Stomach smooth muscle (tissue), 2 donors: ENCODE measurements around the gene SEMA6A.

Source experiments
- H3K27ac ChIP-seq: one replicate; pipeline ENCODE4 v1.7.0; 2013; ENCODE audit warnings: mild to moderate bottlenecking, low read length, inconsistent platforms
- H3K27me3 ChIP-seq, 2 donors: one replicate each; pipeline ENCODE4 v1.7.0; 2013; ENCODE audit warnings: low read length in 2 of 2; ENCODE audit not compliant: insufficient read depth in 2 of 2, control insufficient read depth in 1 of 2
- H3K36me3 ChIP-seq, 2 donors: one replicate each; pipeline ENCODE4 v1.7.0; 2013; ENCODE audit warnings: low read length in 2 of 2; ENCODE audit not compliant: control insufficient read depth in 2 of 2, insufficient read depth in 2 of 2
- H3K4me1 ChIP-seq: one replicate; pipeline ENCODE4 v1.7.0; 2013; ENCODE audit warnings: low read length; ENCODE audit not compliant: control insufficient read depth, insufficient read depth
- H3K4me3 ChIP-seq, 2 donors: one replicate each; pipeline ENCODE4 v1.7.0; 2013; ENCODE audit warnings: low read length in 2 of 2
- H3K9ac ChIP-seq, 2 donors: one replicate each; pipeline ENCODE4 v1.7.0; 2013; ENCODE audit warnings: low read length in 2 of 2, mild to moderate bottlenecking in 1 of 2
- H3K9me3 ChIP-seq, 2 donors: one replicate each; pipeline ENCODE4 v1.7.0; 2013; ENCODE audit warnings: low read length in 2 of 2; ENCODE audit not compliant: control insufficient read depth in 2 of 2
- donor health status: healthy.
- donor health status: Pancreatic carcinoma.

SEMA6A gene

GRCh38 chr5:116564312-116564711 lies 10.3 kb downstream of the SEMA6A start:
- Histone ChIP-seq H3K36me3 (no peaks in the 10 kb centered on the region), H3K9ac (no peak overlapping the region), H3K27ac (no peak overlapping the region), H3K27me3 (no peaks in the 10 kb centered on the region), H3K9me3 (no peaks in the 10 kb centered on the region), H3K4me1 (peaks cover 5% of the 10 kb centered on the region), H3K4me3 (peak overlapping the region; percentile 9 to 23)

GRCh38 chr5:116563736-116564308 lies 10.8 kb downstream of the SEMA6A start:
- H3K9ac ChIP-seq, result no peak overlapping the region
- peak overlapping the region in 1 of 2 donors; percentile 9 for H3K4me3 ChIP-seq
- H3K4me1 ChIP-seq, result peaks cover 5% of the 10 kb centered on the region
- H3K9me3 ChIP-seq, result no peaks in the 10 kb centered on the region
- H3K27ac ChIP-seq, result no peak overlapping the region
- H3K36me3 ChIP-seq, result no peaks in the 10 kb centered on the region
- H3K27me3 ChIP-seq, result no peaks in the 10 kb centered on the region

GRCh38 chr5:116562669-116563068 lies 12.0 kb downstream of the SEMA6A start:
- Histone ChIP-seq H3K27ac (no peak overlapping the region), H3K9ac (no peak overlapping the region), H3K9me3 (no peaks in the 10 kb centered on the region), H3K4me3 (no peak overlapping the region), H3K27me3 (no peaks in the 10 kb centered on the region), H3K36me3 (no peaks in the 10 kb centered on the region), H3K4me1 (peaks cover 5% of the 10 kb centered on the region)

GRCh38 chr5:116561658-116562057 lies 13.0 kb downstream of the SEMA6A start:
- peaks cover 5% of the 10 kb centered on the region for H3K4me1 ChIP-seq
- H3K4me3 ChIP-seq, result no peak overlapping the region
- H3K9ac ChIP-seq, result no peak overlapping the region
- H3K36me3 ChIP-seq, result no peaks in the 10 kb centered on the region
- no peaks in the 10 kb centered on the region for H3K9me3 ChIP-seq
- H3K27me3 ChIP-seq, result no peaks in the 10 kb centered on the region
- no peak overlapping the region for H3K27ac ChIP-seq

- H3K27ac ChIP-seq, result no peak overlapping the region
- H3K36me3 ChIP-seq, result no peaks in the 10 kb centered on the region
- H3K9me3 ChIP-seq, result no peaks in the 10 kb centered on the region
- peaks cover 11% of the 10 kb centered on the region for H3K4me1 ChIP-seq
- H3K4me3 ChIP-seq, result no peak overlapping the region
- no peaks in the 10 kb centered on the region for H3K27me3 ChIP-seq
- no peak overlapping the region for H3K9ac ChIP-seq
Observed at GRCh38 chr5:116559673-116560164, 14.9 kb downstream of the SEMA6A start.

GRCh38 chr5:116559239-116559638 lies 15.4 kb downstream of the SEMA6A start:
- Histone ChIP-seq H3K9me3 (no peaks in the 10 kb centered on the region), H3K9ac (no peak overlapping the region), H3K4me1 (peaks cover 10% of the 10 kb centered on the region), H3K27me3 (no peaks in the 10 kb centered on the region), H3K4me3 (no peak overlapping the region), H3K36me3 (no peaks in the 10 kb centered on the region), H3K27ac (no peak overlapping the region)

GRCh38 chr5:116557669-116558271 lies 16.9 kb downstream of the SEMA6A start:
- Histone ChIP-seq H3K36me3 (no peaks in the 10 kb centered on the region), H3K9ac (no peak overlapping the region), H3K27me3 (no peaks in the 10 kb centered on the region), H3K9me3 (no peaks in the 10 kb centered on the region), H3K4me1 (peaks cover 10% of the 10 kb centered on the region), H3K27ac (no peak overlapping the region), H3K4me3 (no peak overlapping the region)

GRCh38 chr5:116554764-116555163 lies 19.9 kb downstream of the SEMA6A start:
- Histone ChIP-seq H3K9me3 (no peaks in the 10 kb centered on the region), H3K27ac (no peak overlapping the region), H3K9ac (no peak overlapping the region), H3K4me3 (no peak overlapping the region), H3K36me3 (no peaks in the 10 kb centered on the region), H3K27me3 (no peaks in the 10 kb centered on the region), H3K4me1 (peaks cover 10% of the 10 kb centered on the region)

GRCh38 chr5:116553366-116553765 lies 21.3 kb downstream of the SEMA6A start:
- Histone ChIP-seq H3K36me3 (no peaks in the 10 kb centered on the region), H3K9ac (no peak overlapping the region), H3K4me1 (peaks cover 10% of the 10 kb centered on the region), H3K27ac (no peak overlapping the region), H3K9me3 (no peaks in the 10 kb centered on the region), H3K4me3 (no peak overlapping the region), H3K27me3 (no peaks in the 10 kb centered on the region)

GRCh38 chr5:116550082-116550481 lies 24.5 kb downstream of the SEMA6A start:
- Histone ChIP-seq H3K9ac (no peak overlapping the region), H3K4me3 (no peak overlapping the region), H3K36me3 (no peaks in the 10 kb centered on the region), H3K4me1 (peaks cover 4% of the 10 kb centered on the region), H3K27ac (no peak overlapping the region), H3K27me3 (no peaks in the 10 kb centered on the region), H3K9me3 (peaks cover 0 to 6% of the 10 kb centered on the region in 2 donors)

GRCh38 chr5:116546743-116547124 lies 27.9 kb downstream of the SEMA6A start:
- H3K4me1 ChIP-seq, result no peaks in the 10 kb centered on the region
- H3K36me3 ChIP-seq, result no peaks in the 10 kb centered on the region
- no peak overlapping the region for H3K4me3 ChIP-seq
- peaks cover 0 to 6% of the 10 kb centered on the region in 2 donors for H3K9me3 ChIP-seq
- no peaks in the 10 kb centered on the region for H3K27me3 ChIP-seq
- no peak overlapping the region for H3K27ac ChIP-seq
- no peak overlapping the region for H3K9ac ChIP-seq
